Non-pigmented ciliary epithelial cell (primary cell): ENCODE results near the gene CENPF.
"Not testable (repeated sequence)": the region's sequence is repeated elsewhere in the genome, so short reads cannot be mapped to it uniquely, and the experiment has no call there.

ENCODE experiments used
- DNase-seq: peaks from one replicate; pipeline ENCODE4 v3.0.0-alpha.2; 2010; ENCODE audit warnings: low read depth

CENPF gene

DNA sequence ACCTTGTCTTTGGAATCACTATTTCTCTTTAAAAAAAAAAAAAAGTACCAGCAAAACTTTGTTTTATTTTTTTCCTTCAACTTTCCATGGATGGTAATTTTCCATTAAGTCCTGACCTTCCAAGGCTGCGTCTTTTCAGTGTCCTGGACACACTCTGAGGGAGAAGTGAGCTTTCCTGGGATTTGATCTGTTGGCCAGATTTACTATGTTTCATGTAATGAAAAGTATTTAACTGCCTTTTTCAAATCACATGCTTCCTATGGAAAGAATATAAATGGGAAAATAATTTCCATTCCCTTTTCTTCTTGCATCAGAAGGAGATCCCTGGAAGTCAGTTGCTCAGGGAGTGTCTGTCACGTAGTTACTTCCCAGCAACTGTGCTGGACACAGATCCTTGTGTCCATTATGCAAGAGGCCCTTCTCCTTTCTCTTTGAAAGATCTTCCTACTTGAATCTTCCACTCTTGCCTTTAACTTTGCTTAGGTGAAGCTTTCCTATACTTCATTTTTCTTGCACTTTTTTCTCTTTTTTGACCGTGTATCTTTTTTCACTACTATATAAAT lies 59.3 kb downstream of the CENPF start:
- no peak for DNase-seq

DNA sequence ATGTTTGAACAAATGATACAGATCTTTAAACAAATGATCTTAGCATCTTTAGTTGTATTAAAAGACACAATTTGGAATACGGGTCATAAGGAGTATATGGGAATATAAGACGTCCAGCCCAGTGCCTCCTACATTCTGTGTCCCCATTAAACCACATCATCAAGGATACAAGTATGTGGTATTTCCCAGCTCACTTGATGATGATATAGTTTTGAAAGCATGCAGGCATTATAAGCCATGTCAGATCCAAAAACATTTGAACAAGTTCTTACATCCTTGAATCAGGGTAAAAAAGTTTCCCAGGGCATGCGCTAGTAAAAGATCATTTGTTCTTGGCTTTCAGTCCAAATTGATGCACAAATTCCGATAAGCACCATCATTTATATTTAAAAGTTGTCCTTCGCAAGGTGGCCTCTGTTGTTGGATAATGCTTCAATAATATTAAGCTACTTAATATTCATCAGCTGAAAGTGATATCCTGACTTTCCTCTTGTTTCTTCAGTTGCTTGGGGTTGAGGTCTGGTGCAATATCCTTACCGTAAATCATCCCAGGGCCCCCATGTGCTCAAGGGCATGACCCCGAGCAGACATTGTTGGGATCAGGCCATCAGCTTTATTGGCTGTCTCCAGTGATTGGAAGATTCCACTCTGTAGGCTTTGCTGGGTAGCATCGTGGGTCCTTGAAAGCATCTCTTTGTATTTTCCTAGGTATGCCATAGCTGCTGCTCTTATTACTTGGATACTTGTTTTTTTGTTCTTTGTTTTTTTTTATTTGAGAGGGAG lies 61.8 kb downstream of the CENPF start:
- DNase-seq: no peak

DNA sequence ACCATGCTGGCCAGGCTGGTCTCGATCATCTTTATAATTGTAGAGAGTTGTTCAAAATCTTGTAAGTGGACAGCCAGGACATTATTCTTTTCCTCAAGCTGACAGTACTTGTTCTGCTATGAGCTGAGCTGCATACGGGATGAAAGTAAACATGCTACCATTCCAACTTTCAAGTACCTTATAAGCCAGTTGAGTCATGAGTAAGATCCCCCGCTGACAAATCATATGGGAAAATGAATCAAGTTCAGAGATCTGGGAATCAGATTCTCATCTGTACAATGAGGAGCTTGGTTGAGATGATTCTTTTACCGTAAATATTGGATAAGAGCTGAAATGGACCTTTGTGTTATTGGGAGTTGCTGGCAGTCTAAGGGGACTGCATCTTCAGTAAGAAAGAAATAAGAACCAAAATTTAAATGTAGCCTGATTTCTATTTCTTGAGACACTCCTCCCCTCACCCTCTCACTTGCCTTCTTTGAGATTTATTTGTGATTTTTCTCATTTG lies 62.7 kb downstream of the CENPF start:
- DNase-seq: no peak

DNA sequence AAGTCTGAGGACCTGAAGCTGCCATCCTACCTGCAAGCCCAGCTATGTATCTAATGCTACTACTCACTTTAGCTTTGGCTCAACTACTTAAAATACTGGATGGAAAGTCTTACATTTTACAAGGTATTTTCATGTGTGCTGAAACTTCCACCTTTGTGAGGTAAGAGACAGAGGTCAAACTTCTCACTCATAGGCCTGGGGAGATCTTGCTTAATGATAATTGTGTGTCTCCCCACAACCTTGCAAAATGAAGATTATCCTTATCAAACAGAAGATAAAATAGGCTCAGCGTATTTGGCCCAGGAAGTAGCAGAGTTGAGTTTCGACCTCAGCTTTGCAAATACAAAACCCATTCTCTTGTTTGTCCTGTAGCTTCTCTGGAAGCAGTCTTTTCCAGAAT lies 63.7 kb downstream of the CENPF start:
- DNase-seq: no peak

DNA sequence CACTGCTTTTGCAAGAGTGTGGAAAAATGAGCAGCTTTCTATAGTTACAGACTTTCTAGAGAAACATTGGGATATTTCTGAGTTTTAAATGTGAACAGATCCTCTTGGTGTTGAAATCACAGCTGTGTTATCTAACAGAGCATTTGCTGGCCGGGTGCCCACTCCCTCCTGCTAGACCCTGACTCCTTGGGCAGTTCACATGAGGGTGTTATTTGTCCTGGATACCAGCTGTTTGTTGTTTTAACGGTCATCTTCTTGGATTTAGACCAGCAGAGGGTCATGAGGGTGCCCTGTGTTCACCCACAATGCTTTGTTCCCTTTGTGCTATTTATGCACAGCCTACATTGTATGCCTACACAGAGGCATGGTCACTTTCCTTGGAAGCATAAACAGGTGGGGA lies 67.1 kb downstream of the CENPF start:
- no peak for DNase-seq

DNA sequence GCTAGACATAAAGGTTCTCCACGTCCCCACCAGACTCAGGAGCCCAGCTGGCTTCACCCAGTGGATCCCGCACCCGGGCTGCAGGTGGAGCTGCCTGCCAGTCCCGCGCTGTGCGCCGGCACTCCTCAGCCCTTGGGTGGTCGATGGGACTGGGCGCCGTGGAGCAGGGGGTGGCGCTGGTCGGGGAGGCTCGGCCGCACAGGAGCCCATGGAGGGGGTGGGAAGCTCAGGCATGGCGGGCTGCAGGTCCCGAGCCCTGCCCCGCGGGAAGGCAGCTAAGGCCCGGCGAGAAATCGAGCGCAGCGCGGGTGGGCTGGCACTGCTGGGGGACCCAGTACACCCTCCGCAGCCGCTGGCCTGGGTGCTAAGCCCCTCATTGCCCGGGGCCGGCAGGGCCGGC lies 70.0 kb downstream of the CENPF start:
- not testable (repeated sequence) for DNase-seq

DNA sequence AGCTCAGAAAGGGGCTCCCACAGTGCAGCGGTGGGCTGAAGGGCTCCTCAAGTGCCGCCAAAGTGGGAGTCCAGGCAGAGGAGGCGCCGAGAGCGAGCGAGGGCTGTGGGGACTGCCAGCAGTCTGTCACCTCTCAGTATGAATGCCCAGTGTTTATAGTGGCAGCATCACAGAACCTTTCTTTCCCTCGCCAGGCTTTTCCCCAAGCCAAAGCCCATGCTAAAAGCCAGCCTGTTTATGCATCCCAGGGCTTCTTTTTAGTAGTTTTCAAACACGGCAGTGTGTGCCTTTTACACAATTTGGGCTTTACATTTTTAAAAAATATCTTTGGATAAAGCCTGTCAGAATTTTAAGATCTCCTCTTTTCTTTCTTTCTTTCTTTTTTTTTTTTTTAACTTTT lies 70.6 kb downstream of the CENPF start:
- DNase-seq: no peak

DNA sequence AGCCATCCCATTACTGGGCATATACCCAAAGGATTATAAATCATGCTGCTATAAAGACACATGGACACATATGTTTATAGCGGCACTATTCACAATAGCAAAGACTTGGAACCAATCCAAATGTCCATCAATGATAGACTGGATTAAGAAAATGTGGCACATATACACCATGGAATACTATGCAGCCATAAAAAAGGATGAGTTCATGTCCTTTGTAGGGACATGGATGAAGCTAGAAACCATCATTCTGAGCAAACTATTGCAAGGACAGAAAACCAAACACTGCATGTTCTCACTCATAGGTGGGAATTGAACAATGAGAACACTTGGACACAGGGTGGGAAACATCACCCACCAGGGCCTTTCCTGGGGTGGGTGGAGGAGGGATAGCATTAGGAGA lies 72.5 kb downstream of the CENPF start:
- DNase-seq: not testable (repeated sequence)

DNA sequence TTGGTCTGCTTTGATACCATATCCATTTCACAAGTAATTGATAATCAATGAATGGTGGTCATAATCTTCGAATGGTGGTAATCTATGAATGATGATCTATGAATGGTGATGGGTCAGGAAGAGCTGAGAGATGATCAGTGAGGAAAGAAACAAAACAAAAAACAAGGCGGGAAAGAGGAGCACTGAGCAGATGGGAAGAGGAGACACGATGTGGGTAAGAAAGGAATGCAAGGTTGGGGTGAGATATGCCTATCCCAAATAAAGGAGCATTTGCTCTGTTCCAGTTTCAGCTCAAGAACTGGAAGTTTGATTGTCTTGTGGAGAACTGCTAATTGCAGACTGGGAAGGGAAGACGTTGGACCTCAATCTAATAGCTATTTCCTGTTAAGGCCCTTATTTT lies 73.8 kb downstream of the CENPF start:
- no peak for DNase-seq

DNA sequence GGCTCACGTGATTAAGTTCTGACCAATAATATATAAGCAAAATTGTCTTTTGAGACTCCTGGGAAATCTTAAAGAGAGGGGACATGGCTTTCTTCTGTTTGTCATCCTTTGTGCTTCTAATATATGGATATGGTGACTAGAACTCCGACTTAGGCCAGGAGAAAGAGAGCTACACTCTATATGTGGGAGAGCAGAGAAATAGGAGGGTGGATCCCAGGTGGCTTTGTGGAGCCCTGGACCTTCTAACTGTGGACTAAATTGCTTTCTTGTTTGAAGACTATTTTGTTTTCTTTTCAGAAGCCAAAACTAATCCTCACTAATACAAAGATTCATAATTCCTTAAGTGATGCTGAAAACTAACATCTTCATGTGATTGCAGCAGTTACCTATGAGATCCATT lies 75.0 kb downstream of the CENPF start:
- DNase-seq: no peak

DNA sequence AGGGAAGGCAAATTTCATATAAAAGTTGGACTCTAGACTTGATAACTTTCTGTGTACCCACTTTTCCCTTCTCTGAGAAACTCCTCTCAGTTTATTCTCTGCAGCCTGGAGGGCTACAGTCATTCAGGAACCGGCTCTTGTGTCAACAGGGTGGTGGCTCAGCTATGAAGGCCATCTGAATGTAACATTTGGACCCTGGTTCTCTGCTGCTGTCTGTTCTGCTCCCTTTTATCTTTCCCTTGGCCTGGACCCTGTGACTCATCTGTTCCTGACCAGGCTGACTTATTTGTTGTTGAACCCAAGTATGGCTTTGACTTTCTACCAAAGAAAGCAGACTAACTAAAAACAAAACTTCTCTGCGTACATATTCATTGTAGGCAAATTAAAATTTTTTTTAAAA lies 75.4 kb downstream of the CENPF start:
- no peak for DNase-seq

DNA sequence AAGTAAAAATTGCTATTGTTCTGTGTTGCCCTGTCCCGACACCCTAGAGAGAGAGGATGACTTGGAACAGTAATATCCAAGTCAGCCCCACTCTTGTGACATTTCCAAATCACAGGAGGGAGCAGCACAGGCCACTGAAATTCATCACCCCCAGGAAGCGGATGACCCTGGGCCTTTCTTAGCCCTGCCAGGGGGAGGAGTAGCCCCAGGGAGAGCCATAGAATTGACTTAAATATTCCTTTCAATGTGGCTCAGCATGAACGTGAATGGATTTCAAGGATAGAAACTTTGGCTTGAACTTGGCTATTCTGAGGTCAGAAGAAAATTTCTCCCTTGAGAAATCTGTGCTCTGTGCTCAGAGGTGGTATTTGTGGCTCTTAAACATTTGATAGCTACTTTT lies 80.6 kb downstream of the CENPF start:
- no peak for DNase-seq

DNA sequence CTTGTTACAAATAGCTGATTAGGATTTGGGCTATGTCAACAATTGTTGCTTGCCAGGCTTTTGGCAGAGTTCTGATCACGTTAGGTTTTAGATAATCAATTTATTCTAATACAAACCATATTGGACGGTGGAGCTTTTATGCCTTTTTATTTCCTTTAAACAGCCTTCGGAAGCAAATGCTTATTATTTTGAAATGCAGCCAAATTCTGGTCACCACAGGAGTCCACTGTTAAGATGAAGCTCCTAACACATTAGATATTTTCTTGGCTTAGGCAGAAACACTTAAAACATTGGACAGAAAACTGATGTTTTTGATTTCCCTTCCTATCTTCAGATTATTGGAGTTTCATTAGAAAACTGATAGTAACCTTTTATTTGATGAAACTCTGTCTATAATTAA lies 82.9 kb downstream of the CENPF start:
- no peak for DNase-seq

DNA sequence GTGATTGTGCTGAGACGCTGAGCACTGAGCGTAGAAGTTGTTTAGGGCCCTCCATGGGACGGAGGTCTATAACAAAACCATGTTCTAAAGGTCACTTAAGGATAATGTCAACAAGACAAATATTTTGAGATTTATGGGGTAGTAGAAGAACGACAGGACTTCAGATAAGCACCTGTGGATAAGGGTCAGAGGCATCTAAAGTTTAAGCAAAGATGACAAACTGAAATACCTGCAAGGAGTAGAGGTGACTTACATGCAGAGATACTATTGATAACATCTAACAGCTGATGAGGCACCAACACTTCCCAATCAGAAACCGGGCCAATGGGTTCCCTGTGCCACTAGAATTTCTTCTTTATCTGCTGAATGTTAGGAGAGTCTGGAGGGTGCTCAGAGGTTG lies 83.5 kb downstream of the CENPF start:
- DNase-seq: no peak

DNA sequence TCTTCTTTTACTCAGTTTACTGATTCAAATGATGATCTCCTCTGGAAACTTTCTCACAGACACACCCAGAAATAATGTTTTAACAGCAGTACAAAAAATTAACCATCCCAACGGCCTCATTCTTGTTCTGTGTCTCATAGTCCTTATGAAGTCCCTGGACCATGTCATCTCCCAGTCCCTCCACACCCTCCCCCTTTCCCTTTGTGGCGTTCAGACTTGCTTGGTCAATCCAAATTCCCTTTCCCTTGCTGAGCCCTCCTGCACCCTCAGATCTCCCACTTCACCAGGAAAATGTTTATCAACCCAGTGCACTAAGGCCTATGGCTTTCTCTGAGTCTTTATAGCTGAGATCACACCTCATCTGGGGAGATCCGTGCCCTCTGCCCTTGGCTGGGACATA lies 85.9 kb downstream of the CENPF start:
- DNase-seq: no peak

DNA sequence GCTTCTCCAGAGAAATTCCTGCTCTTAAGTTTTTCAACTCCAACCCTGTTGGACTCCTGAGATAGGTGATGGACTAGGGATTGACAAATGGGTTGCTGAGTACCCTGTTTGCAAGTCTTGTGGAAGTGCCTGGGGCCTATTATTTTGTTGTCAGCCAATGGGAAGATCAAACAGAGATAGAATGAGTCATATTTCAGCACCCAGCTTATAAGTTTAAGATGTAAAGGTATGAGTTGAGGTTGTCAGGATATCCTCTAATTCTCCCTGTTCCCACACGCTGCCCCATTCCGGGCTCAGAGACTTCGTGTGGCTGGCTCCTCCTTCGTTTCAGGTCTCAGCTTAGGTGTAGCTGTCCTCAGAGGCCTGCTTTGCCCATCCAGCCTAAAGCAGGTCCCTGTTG lies 91.8 kb downstream of the CENPF start:
- DNase-seq: no peak

DNA sequence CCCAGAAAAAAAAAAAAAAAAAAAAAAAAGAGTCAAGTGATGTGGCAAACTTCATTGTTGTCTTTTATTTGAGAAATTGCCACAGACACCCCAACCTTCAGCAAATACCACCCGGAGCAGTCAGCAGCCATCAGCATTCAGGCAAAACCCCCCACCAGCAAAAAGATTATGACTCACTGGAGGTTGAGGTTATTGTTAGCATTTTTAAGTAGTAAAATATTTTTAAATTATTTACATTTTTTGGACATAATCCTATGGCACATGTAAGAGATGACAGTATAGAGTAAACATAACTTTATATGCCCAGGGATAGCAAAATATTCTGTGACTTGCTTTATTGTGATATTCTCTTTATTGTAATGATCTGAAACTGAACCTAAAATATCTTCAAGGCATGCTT lies 95.6 kb downstream of the CENPF start:
- DNase-seq: no peak

DNA sequence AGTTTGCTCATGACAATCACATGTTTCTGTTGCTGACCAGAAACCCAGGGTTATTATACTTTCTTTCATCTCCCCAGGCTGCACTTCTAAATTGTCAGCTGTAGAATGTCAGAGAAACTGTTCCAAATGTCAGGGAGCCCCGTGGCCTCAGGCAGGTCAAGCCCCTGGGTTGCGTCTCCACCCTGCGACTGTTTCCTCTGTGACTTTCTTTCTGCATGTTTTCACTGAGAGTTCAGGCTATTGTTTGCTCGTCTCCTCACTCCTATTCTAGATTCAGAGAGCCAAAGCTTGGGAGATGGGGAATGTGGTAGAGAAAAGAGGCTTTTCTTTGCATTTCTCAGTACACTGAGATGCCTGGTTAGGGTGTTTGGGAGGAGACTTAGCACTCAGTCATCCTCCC lies 97.4 kb downstream of the CENPF start:
- DNase-seq: no peak

DNA sequence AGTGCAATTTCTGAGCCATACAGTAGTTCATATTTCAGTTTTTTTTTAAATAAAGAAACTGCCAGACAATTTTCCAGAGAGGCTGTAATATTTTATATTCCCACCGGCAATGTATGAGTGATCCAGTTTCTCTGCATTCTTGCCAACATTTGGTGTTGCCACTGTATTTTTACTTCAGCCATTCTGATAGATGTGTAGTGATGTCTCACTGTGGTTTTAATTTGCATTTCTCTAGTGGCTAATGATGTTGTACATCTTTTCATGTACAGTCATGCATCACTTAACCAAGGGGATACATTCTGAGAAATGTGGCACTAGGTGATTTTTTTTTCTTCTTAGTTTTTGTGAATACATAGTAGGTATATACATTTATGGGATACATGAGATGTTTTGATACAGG lies 99.6 kb downstream of the CENPF start:
- DNase-seq: no peak

DNA sequence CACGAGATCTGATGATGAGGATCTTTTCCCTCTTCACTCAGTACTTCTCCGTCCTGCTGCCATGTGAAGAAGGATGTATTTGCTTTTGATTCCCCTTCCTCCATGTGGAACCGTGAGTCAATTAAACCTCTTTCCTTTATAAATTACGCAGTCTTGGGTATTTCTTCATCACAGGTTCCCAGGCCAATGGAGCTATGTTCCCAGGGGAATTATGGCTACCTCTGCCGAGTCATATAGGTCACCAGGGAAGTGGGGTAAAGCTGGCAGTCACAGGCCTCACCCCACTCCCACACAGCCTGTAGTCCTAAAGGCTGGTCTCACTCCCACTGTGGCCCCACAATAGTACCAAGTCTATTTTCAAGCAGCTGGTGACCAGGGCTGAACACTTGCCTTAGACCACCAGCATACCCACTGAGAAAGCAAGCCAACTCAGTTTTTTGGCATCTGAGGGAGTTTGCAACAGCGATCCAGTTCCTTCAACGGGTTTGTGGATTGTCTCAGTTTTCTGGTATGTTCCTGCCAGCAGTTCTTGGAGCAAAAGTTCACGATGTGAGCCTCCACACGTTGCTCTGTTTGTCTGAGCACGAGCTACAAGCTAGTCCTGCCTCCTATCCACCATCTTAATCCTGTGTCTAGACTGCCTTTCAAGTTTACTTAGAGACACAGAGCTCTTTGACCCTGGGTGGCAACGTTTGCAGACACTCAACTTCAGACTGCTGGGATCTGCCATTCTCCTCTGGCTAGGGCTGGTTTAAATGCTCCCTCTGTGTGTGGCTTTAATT lies 104.5 kb downstream of the CENPF start:
- DNase-seq: peak; percentile 92

DNA sequence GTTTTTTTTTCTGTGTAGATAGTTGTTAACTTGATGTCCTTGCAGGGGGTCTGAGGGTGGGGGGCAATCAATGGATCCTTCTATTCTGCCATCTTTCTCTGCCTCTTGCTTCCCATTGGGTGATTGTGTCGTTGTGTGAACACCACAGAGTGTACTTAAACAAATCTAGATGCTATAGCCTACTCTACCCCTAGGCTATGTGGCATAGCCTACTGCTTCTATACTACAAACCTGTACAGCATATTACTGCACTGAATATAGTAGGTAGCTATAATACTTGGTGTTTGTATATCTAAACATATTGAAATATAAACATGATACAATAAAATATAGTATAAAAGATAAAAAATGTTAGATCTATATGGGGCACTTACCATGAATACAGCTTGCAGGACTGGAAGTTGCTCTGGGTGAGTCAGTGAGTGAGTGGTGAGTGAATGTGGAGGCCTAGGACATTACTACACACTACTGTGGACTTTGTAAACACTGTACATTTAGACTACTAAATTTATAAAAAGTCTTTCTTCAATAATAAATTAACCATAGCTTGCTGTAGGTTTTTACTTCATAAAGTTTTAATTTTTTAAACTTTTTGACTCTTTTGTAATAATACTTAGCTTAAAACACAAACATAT lies 105.4 kb downstream of the CENPF start:
- no peak for DNase-seq

DNA sequence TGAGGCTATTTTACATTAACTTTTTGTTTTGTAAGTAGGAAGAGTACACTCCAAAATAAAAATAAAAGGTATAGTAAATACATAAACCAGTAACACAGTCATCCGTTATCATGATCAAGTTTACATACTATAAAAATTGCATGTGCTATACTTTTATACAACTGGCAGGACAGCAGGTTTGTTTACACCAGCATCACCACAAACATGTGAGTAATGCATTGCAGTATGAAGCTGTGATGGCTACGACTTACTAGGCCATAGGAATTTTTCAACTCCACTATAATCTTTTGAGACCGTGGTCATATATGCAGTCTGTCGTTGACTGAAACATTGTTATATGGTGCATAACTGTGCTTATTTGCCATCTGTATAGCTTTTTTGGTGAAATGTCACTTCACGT lies 106.2 kb downstream of the CENPF start:
- no peak for DNase-seq

DNA sequence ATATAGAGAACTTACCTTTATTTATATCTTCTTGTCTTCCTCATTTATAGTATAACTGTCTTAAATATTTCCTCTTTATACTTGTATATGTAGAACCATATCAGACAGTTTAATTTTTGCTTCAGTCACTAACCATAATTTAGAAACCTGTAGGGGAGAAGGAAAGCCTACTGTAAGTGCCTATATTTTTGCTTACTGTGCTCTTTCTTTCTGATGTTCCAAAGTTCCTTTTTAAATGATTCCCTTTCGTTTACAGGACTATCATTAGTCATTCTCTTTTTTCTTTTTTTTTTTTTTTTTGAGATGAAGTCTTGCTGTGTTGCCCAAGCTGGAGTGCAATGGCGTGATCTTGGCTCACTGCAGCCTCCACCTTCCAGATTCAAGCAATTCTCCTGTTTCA lies 109.7 kb downstream of the CENPF start:
- DNase-seq: no peak
